Dermis blood vessel endothelial cell (primary cell): ENCODE measurements around the gene DOCK1. TPM values are rescaled to one million over a fixed set of nuclear protein-coding genes. Genes with fewer than 3 reads are reported as not detected.
A peak's percentile ranks its signal among the peaks of the same experiment; 100 is the strongest.

Experiments
- DNase-seq: peaks from one replicate; pipeline ENCODE4 v3.0.0; 2010
- total RNA-seq: library from RNA; depleted of rRNA; stranded (reverse); fragments of >200 nt; gene quantifications from 2 replicates; pipeline ENCODE4 v1.2.3, GENCODE V29; 2014

The DOCK1 gene
- total RNA-seq, 1 donor from 2014 or later, result 124 TPM

DNA sequence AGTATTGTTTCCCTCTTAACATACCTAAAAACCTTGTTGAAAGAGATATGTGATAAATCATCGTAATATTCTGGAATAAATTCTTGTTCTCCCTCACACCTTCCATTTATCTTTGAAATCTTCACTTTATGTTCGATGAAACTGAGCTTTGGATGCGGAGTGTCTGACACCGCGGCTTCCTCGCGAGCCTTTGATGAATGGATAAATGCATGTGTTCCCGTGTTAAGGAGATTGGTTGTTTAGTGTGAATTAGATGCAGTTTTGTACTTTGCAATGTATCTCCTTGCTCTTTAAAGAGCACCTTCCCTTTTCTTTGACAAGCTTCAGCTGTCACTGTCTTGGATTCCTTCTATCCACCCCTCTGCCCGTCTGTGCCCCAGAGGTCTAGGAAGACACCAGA, 138.1 kb downstream of the DOCK1 start:
- no peak for DNase-seq

DNA sequence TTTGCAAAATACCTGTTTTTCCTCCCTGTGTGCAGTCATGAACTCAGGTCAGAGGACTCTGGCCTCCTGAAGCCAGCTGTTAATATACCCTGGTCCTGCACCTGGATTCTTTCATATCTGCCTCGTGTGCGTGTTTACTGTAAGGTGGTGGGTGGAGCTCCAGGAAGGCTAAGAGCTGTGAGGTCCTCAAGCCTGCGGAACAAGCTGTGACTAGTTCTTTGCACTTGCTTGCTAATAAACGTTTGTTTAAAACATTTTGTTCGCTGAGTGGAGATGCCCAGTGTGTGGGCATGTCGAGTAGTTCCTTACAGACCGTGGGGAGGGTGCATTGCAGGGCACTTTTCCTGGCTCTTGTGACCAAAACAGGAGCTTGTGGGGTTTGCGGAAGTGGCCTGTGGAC, 139.0 kb downstream of the DOCK1 start:
- DNase-seq, result no peak

DNA sequence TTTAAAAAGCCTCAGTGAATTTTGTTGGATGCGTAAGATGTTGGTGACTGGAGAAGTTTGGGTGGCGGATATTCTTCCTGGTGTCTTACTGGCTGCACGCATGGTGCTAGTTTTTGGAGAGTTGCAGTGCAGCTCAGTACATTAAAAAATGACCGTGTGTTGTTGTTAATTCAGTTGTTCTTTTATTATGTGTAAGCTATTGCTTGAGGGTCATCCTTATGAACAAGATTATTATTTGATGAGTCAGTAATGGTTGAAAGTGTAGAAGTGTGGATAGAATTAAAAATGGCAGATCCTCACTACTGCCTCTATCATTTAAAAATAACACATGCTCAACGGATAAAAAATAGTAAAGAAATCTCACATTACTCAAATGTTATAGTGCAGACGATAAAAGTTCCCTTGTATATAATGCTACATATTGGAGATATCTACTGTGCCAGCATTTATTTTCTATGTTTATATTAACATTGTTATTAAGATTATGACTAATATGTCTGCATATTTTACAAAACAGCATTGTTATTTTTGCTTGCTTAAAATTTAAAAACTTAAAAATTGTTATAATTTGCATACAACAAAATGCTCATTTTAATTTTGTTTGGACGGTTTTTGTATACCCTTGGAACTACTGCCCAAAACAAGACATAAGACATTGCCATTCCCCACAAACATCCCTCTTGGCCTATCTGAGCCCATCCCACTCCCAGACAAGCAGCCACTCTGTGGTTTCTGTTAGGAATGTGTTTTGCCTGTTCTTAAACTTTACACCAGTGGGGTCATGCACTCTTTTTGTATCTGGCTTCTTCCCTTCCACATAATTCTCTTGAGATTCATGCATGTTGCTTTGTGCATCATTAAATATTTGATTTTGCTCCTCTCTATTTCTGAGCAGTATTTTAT, 142.0 kb downstream of the DOCK1 start:
- DNase-seq, result no peak

DNA sequence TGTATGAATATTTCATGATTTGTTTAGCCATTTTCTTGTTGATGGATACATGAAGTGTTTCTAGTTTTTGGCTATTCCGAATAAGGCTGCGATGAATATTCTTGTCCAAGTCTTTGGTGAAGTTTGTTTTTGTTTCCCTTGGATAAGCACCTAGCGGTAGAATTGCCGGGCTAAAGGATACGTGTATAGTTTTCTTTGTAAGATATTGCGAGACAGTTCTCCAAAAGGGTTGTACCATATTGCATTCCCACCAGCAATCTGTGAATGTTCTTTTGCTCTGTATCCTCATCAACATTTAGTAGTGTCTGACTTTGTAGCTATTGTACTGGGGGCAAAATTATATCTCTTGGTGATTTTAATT, 142.6 kb downstream of the DOCK1 start:
- no peak for DNase-seq

DNA sequence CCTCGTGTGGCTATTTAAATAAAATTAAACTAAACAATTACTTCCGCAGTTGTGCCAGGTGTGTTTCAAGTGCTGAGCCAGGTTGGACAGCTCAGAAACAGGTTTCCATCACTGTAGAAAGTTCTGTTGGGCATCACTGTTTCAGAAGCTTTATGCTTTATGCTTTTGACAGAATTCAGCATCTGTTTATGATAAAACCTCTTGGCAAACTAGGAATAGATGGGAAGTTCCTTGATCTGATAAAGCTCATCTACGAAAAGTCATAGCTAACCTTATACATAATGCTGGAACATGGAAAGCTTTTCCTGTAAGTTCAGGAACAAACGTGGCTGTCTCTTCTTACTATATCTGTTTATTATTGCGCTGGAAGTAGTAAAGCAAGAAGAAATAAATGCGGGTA, 143.4 kb downstream of the DOCK1 start:
- no peak for DNase-seq

DNA sequence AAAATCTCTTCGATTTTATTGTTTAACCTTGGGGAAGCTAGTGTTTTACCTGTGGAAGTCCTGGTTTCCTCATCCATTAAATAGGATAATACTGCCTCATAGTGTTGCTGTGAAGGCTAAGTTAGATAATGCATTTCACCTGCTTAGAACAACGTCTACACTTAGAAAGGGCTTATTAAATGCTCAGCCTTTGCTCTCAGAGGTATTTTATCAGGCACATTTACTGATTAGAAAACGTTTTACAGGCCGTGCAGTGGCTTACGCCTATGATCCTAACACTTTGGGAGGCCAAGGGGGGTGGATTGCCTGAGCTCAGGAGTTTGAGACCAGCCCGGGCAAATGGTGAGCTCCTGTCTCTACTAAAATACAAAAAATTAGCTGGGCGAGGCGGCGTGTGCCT, 146.8 kb downstream of the DOCK1 start:
- no peak for DNase-seq

DNA sequence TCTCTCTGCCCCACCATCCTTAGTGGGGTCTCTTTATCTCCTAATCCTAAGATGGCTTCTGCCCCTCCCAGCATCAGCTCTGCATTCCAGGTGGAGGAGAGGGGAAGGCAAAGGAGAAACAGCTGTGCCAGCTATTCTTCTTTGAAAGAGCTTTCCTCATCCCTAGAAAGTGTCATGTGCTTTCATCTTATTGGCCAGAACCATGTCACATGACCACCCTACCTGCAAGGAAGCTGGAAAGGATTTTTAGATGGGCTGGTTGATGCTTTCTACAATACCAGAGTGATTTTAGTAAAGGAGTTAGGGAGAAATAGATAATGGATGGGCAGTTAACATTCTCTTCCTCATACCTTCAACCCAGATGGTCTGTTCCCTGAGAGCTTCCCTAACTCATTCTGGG, 150.0 kb downstream of the DOCK1 start:
- DNase-seq, result no peak

DNA sequence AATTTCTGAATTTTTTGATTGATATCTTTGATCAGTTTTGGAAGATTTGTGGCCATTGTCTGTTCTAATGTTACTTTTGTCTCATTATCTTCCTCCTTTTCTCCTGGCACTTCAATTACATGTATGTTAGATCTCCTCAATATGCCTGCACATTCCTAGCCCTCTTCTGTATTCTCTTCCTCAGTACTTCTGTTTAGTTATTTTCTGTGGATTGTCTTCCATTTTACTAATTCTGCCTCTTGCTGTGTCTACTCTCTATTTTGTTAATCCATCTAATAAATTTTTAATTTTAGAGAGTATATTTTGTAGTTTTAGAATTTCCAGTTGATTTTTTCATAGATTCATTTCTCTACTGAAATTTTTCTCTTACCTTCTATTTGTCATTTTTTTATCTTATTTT, 154.1 kb downstream of the DOCK1 start:
- no peak for DNase-seq

DNA sequence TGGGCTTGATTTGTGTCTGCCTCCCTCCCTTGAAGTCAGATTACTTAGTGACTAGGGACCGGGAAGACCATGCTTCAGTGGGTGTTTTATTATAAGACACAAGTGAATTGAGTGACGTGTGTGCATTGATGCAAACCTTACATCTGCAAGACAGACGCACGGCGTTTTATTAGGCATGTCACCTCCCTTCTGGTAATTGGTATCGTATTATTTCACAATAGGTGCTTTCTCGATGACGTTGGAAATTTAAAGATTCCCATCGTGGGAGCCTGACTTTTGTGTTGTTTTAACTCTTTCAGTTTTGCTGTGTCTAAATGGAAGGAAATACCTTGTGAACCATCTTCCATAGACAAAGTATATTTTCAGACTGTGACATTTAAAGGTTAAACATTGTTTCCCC, 158.5 kb downstream of the DOCK1 start:
- DNase-seq, result no peak

DNA sequence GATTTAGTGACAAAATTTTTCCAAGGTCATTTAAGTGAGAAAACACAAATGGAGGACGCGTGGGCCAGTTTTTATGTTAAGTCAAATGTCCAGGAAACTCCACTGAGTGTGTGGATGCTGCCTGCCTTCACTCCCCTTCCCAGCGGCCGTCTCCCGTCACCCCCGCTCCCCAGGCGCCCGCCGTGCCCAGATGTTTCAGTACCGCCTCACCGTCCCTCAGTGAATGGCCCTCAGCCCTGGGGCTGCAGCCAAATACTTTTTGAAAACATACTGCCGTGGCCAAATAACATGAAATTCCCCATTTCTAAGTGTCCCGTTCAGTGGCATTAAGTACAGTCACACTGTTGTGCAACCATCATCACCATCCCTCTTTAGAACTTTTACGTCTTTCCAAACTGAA, 159.2 kb downstream of the DOCK1 start:
- DNase-seq, result no peak

DNA sequence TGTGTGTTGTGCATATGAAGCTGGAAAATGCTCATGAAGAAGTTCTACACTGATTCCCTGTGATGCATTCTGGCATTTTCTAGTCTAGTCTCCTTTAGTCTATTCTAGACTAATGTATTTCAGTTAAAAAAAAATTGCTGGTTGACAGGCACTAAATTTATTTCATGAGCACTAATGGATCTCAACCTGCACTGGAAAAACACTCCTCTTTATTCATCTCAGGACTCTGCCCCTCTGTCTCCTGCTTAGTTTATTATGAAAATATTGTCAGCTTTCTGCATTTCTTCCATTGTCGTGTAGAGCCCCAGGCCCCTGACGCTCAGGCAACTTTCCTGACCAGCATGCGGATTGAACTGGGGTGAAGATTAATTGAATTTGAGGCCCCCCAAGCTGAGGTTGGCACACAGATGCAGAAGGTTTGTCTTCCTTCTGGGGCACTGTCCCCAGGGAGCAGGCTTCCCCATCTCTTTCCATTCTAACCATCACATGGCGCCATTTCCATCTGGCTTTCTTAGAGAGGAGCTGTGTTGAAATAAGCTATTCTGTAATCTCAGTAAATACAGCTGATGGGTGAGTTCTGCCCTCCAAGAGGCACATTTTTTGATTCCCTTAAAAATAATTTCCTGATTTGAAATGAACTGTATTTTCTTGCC, 162.4 kb downstream of the DOCK1 start:
- no peak for DNase-seq

DNA sequence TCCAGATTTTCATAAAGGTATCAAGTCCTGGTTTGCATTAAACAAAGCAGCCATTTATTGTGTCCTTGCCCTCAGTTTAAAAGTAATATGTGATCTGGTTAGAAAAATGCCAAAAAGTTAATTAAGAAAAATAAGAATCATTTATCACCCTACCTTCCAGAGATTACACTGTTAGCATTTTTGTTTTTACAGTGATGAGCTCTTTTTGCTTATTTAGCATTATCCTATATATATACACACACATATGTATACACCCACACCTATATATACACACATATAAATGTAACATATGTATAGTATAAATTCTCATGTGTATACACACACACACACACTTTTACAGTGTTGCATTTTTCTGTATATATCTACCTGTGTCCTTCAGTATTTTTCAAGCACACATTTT, 163.3 kb downstream of the DOCK1 start:
- no peak for DNase-seq

DNA sequence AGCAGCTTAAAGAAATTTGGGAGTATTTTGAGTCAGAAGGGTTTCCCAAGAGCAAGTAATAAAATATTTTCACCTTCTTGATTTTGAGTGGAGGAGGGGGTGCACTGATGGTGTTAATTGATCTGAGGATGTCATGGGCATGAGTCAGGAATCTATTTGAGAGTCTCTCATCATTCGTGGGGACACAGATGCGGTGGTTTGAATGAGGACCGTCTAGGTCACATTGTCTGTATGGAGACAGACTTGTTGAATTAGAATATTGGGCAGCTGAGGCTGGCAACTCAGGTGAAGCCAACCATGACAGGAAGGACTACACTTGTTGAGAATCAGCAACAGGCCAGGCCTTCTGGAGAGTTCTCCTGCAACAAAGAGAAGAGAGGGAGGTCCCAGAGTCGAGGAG, 164.2 kb downstream of the DOCK1 start:
- no peak for DNase-seq

DNA sequence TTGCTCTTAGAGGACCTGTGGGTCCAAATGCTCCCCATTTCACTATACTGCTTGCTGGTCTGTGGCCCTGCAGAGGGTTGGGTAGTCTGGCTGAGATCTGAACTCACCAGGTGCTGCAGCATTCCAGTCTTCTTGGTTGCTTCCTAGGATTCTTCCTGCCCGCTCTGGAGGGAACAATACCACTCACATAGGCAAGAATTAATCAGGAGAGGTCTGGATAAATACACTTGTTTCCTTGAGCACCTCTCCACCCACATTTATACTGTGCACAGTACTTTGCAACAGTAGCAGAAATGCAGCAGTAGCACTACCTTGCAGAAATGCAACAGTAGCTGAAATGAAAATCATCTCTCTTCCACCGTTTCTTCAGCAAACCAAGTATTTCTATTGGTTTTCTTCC, 165.9 kb downstream of the DOCK1 start:
- DNase-seq, result no peak

DNA sequence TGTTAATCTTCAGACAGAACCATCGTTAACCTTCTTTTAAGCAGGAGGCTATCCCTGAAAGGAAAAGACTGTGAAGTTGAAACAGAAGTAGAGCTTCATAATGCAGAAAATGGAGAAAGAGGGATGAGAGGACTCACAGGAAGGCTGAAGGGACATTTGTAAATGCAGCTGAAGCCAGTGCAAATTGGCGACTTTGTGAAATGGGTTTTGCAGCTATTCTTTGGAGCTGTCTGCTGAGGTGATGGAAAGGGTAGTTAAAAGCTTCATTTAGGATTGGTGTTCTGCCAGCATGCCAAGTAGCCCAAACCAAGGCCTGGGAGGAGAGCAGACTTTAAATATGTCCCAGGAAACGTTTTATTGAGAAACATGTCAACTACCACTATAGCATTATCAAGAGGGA, 168.4 kb downstream of the DOCK1 start:
- no peak for DNase-seq

DNA sequence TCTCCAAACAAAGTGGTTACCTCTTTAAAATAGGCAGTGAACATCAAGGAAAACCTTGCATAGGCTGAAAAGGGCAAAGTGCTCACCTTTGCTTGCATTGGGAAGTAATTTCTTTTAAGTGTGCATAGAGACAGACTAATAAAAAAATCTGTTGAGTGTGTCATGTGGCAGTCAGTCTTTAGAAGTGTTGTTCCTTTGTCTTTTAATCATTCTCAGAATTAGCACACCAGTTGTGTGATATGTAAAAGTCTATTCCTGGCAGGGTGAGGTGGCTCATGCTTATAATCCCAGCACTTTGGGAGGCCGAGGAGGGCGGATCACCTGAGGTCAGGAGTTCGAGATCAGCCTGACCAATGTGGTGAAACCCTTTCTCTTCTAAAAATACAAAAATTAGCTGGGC, 174.2 kb downstream of the DOCK1 start:
- DNase-seq, result no peak

DNA sequence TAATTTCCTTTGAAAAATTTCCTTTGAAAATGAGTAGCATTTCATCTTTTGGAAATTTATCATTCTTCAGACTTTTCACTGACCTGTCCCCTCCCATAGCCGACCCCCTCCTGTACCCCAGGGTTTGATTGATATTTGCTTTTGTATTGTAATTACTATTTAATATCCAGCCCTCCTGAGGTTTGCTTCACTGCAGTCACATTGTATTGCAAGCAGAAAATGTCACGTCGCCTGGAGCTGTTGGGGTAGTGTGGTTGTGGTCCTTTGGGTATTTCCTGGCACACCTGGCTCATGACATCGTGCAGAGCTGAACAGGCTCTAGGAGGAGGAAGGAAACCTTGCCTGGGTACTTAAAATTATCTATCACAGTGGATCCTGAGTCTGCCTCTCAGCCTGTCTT, 175.1 kb downstream of the DOCK1 start:
- DNase-seq, result no peak

DNA sequence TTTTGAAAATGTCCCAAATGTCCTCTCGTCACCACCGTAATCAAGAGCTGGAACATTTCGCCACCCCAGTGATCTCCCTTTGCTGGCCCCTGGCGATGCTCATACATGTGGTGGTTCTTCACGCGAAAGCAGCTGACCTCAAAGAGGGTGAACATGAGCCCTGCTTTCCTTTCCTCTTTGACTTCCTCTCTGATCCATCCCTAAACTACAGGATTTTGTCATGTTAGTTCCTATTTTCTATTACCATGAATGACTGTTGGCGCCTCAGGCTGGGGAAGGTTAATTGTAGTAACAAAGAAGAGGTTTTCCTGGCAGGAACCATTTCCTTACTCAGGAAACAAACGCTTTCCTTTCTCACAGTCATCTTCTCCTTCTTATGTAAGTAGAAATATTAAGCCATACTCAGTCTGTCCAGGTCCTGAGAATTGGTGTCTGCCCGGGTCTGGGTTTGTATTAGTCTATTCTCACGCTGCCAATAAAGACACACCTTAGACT, 176.7 kb downstream of the DOCK1 start:
- peak; percentile 58 for DNase-seq

DNA sequence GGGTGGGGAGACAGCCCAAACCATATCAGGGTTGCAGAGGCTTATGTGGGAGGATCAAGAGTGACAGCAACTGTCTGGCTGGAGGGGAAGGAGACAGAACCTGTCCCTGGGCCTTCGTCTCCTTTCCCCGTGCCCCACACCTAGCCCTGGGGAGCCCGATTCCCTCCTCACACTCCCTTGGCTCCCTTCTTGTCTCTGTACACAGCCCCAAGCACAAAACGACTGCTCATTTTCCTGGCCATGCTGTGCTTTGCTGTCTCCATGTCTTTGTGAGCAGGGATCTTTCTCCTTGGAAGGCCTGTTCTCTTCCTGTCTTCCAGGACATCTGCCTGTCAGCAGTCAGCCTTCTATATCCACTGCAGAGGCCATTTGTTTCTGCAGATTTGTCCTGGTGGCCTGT, 177.4 kb downstream of the DOCK1 start:
- DNase-seq, result no peak

DNA sequence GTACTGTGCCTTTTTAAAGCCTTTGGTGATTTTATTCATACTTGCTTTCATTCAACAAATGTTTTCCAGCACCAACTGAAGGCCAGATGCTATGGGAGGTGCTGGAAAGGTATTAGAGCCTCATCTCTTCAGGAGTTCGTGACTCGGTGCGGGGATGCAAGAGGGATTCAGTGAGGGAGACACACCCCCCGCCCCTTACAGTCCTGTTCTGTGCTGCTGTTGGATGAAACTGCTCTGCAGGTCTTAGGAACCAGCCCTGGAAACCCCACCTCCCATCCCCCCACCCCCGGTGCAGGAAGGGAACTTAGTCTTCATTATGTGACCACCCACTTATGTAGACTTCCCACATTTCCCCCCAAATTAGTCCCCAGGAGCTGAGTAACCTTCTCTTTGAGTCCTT, 180.7 kb downstream of the DOCK1 start:
- no peak for DNase-seq

DNA sequence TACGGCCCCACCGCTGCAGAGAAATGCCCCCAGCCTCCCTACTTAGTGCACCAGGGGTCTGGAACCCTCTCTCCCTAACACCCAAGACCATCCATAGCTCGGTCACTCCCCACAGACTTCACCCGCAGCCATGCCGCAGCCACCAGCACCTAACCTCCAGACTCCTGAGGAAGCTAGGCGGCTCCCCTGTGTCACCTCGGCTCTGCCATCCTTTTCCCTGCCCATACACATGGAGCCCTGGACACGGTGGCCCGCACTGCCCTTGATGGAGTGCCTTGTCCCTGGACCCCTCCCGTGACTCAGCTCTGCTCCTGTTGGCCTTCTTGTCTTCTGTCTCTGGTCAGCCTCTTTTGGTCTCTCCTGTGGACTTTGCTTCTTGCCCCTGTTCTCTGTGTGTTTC, 183.7 kb downstream of the DOCK1 start:
- DNase-seq, result no peak

DNA sequence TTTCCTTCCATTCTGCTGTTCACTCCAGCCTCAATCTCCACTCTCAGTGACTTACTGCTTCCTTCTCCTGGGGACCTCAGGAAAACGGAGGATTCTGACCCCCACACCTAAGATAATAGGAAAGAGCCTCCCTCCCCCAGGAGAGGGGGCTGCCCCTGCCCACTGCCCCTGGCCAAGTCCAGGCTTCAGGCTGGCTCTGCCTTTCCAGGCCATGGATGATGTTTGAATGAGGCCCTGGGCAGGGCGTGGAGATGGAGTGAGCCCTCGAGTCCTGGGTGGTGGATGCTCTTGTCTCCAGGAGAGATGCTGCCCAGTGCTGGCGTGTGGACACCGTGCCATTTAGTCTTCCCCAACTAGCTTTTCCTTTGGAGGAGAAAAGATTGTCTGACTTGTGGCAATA, 184.2 kb downstream of the DOCK1 start:
- no peak for DNase-seq

DNA sequence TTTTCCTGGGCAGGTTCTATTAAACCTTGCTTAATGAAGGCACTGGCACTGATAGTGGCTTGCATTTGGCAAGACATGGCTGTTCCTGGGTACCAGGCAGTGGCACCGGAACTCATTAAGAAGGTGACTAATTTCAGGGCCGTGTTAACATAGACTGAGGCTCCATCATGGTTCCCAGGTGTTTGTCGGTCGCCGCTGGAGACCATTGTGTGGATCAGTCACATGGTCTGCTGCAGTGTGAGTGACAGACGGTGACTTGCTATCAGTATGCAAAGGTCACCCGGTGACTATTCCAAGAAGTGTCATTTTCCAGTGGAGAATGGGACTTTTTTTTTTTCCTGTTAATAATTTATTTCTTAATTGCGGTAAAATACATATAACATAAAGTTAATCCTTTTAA, 184.9 kb downstream of the DOCK1 start:
- DNase-seq, result peak; percentile 15

DNA sequence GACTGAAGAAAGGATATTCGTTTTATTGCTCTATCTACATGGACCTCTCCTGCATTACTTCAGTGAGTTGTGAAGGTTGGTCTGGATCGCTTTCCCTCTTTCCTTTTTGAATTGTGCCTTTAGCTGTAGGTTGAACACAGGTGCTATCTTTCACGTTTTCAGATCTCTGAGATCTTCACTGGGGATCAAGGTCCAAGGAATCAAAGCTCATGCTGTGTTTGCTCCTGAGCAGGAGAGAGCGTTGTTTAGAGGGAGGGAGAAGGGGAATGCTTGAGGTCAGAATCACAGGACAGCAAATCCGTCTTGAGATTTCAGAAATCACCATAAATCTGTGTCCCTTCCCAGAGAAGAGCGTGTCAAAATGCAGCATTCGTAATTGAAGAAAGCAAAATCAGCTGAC, 186.1 kb downstream of the DOCK1 start:
- no peak for DNase-seq
